OCI-LY1 (cell line): ENCODE data around the gene GALNT14.

Experiments
- EZH2 ChIP-seq: fragments of 200-600 bp; sonication (generic), shearing (Covaris generic); IDR thresholded peaks from 2 replicates; pipeline ENCODE4 v1.8.0; 2017; ENCODE audit warnings: borderline replicate concordance, mixed run types, mild to moderate bottlenecking, antibody characterized with exemption, low read length, moderate library complexity, mixed read lengths
- TF ChIP-seq, protein P1 (sequence below): fragments of 200-600 bp; sonication (generic), shearing (Covaris generic); IDR thresholded peaks from 2 replicates; pipeline ENCODE4 v1.5.1; 2017; ENCODE audit warnings: mild to moderate bottlenecking, antibody characterized with exemption, low read length, moderate library complexity, mixed read lengths

DNA sequence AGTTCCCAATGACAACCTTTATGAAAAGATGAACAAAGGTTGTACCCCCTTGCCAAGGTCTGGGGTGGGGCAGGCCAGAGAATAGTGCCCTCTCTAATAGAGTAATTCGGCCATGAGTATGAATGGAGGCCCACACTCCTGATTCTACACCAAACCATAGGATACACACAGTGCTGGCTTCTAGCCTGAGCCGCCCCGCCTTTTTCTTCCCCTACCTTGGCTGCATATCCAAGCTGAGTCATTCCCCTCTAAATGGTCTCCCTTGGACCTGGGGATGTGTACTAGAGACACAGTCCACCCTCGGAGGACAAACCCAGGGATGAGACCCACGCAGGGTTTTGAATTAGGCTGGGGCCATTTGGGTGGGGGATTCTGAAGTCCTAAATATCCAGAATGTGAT, 223.8 kb downstream of the GALNT14 start:
- TF ChIP-seq, protein P1, sequence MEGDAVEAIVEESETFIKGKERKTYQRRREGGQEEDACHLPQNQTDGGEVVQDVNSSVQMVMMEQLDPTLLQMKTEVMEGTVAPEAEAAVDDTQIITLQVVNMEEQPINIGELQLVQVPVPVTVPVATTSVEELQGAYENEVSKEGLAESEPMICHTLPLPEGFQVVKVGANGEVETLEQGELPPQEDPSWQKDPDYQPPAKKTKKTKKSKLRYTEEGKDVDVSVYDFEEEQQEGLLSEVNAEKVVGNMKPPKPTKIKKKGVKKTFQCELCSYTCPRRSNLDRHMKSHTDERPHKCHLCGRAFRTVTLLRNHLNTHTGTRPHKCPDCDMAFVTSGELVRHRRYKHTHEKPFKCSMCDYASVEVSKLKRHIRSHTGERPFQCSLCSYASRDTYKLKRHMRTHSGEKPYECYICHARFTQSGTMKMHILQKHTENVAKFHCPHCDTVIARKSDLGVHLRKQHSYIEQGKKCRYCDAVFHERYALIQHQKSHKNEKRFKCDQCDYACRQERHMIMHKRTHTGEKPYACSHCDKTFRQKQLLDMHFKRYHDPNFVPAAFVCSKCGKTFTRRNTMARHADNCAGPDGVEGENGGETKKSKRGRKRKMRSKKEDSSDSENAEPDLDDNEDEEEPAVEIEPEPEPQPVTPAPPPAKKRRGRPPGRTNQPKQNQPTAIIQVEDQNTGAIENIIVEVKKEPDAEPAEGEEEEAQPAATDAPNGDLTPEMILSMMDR = no peak
- TF ChIP-seq EZH2 = no peak
